NCI-H1417 (cell line): ENCODE measurements around the gene TMEM89.
A peak's percentile ranks its signal among the peaks of the same experiment; 100 is the strongest.

Experiments
- DNase-seq, 3 experiments: peaks; one replicate each; lab custom pipeline; 2025; lab: John Stamatoyannopoulos, UW

Gene TMEM89

DNA sequence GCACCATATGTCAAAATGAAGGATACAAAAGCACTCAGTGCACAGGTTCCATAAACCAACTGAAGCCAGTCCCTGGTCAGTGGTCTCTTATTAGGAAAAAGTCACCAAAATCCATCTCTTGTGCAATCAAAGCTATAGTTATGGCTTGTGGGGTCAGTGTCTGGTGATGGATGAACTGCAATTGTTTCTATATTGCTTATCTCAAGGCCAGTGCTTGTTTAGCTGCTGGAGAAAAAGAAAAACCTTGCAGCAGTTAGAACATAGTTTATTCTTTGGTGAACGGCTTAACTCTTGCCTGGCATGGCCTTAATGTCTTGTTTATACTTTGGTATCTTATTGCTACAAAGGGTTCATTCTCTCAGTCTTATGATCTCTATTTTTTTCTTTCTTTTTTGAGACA is 9.3 kb downstream of the TMEM89 start:
- no peak for DNase-seq

DNA sequence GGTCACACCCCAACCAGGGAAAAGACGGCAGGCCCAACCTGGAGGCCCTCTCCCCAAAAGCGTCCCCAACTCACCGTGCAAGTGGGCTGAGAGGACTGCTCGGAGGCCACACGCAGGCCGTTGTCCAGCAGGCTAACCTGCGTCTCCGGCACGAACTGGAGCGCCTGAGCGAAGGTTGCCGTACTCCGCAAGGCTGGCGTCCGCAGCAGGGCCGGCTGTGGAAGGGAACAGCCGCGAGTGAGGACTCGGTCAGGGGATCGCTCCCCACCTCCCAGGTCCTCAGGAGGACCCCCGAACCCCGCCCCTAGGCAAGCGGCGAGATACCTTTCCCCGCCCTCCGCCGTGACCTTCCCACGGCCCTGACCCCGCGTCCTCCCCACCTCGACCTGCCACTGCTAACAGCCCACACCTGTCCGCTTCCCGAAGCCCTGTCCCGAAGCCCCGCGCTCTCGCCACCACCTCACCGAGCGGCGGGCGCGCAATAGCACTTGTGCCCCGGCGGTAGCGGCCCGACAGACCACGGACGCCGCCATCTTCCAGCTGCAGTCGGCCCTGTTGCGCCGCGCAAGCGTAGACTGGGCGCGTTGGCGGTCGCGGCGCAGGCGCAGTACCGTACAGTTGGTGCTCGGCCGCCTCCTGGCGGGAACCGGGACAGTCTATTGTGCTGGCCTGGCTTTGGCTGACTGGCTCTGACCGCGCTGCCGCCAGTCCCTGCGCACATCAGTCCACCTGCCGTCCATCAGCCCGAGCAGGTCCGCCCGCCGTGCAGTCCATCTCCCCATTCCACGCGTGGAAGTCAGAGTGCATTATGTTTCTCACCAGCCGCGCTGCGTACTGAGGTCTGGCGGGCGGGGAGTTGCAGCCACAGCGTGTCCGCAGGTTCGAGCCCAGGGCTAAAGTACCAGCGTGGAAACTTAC is 12.2 kb downstream of the TMEM89 start, which contains the start of gene UQCRC1:
UQCRC1 (minus strand) TSS at position 559 of the 918 bp plus-strand sequence; CDS start at position 533, 26 bp downstream.
- peak; percentile 83 to 91 (median 84) for DNase-seq

DNA sequence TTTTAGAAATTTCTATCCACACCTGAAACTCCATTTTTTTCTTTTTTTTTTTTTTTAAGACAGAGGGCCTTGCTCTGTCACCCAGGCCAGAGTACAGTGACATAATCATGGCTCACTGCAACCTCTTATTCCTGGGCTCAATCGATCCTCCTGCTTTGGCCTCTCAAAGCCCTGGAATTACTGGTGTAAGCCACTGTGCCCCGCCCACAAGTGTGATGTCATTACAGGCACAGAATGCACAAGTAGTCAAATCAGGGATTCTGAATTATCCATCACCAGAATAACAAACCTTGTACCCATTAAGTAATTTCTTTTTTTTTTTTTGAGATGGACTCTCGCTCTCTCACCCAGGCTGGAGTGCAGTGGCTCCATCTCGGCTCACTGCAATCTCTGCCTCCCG is 14.1 kb downstream of the TMEM89 start:
- DNase-seq = no peak

DNA sequence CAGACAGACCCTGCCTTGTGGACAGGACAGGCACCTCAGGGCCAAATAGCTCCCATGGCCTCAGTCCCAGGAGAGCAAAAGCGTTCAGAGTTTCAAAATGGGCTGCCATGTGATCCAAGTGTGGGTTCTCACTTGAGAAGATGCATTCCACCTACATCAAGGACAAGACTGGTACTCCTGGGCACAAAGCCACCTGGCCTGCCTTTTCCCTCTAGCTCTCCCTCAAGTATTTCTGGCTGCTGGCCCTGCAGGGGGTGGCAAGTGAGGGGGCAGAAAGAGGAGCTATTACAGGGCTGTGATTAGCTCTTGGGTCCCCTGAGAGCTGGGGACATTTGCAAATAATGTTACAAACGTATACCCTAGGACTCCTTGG is 20.0 kb downstream of the TMEM89 start:
- DNase-seq = no peak

DNA sequence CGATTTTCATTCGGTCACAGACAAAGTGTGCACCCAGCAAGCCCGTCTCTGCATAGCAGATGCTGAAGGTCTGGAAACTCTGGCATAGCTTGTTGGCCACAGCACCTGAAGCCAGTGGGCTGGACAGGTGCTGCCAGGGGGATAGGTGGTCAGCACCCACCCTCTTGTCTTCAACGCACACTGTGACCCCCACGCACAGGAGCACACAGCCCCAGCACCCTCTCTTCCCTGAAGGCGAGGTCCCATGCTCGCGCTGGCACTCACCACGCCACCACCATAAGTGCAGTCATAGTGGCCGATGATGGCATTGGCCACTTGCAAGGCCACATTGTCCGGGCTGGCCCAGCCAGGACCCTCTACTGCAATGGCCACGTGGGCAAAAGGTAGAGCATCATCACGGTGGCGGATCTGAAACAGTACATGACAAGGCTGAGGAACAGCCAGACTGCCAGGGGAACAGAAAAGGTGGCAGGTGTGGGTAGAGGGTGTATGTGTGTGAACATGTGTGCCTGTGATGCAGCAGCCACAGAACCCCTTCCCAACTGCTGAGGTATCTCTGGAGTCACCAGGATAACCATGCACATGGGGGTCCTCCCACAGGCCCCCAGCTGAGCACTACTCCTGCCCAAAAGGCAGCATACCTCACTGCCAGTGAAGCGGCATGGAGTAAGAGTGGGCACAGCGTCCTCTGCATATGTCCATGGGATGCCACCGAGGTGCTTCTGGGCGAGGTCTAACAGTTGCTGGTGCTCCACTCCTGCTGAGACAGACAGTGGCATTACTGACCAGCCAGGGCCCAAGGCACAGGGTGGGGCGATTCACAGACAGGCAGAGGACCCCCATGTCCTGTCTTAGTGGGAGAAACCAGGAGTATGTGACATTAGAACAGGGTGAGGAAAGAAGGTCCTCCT is 20.6 kb downstream of the TMEM89 start:
- DNase-seq = no peak

DNA sequence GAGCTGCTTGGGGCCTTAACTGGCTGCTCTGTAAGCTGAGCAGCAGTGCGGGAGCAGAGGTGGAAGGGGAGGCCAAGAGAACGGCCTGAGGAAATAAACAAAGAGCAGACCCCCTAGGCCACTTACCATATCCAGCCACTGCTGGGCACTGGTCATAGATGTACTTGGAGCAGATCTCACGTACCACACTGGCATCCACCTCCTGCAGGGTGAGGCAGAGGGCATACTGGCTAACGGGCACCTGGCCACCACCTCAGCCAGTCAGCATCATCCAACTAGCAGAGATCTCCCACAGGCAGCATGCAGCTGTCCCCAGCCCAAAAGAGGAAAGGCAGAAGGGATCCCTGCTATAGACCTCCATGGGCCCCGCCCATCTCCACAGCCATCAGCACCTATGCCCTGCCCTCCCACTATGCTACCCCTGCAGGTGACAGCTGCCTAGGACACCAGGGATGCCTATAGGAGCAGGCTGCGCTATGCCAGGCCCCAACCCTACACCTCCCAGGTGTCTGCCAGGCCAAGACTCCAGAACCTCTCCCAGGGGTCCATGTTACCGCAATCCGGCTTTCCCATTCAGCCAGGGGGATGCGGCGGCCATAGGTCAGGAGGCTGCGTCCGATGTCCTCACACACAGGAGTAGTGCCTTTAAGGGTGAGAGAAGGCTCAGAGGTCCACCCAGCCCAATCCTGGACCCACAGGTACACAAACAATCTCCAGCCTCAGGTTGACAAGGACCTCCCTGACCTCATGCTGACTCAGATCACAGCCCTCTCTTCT is 21.9 kb downstream of the TMEM89 start:
- no peak for DNase-seq

DNA sequence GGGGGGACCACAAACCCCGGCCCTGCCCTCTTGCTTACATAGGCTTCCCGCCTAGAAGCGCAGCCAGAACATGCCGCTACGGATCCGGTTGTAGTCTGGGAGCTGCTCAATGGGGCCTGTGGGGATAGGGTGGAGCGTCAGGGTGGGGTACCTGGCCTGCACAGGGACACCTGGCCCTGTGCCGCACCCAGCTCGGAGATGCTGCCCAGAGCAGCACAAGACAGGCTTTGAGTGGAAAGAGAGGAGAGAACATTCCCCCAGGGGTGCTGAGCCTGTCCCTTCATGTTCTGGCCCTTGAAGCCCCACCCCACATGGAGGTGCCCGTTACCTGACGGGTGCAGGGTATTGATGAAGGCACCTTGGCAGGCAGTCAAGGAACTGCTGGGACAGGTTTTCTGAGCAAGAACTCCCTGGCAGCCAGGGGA is 22.5 kb downstream of the TMEM89 start:
- DNase-seq = peak in 1 of 3 experiments; percentile 23

DNA sequence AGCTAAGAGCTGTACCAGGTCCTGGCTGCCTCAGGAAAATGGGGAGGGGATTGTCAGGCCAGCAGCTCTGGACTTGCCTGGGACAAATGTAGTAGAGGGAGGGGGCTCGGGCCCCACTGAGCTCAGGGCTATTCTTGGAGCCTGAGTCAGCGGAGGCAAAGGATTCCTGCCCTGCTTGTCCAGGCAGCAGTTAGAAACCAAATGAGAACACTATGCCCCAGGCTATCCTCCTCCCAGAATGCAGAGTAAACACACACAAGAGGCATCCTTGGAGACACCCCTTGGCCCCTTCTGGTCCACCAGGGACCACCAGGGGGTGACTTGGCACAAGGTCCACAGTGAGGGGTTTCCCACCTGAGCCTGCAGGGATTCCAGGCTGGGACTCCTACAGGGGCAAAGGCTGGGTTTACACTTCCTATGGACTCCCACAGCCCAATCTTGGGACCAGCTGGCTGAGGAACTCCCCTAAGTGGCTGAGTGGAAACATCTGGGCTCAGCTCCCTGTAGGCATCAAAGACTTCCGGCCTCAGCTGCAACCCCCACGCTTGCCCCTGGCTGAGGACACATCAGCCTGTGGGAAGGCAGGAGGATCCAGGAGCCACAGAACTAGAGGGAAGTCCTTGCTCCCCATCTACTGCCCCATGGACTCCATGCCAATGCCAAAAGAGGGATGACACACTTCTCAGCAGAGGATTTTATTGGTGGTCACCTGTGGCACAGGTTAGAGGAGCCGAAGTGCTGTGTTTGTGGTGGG is 23.1 kb downstream of the TMEM89 start:
- peak in 2 of 3 experiments; percentile 56 for DNase-seq

DNA sequence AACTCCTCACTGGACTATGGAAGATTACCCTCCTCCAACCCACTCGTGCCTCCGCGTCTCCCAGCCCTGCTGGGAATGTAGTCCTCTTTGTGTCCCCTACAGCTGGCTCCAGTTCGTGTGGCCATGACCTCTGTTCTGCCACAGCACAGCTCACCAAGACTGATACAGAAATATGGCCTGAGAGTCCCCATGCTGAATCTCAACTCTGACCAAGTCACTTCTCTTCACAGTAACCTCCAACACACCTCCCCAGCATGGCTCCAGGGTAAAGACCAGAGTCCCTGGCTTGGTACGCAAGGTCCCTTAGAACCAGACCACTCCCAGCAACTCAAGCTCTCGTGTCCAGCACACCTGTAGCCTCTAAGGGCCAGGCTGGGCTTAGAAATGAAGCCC is 24.2 kb downstream of the TMEM89 start:
- DNase-seq = no peak

DNA sequence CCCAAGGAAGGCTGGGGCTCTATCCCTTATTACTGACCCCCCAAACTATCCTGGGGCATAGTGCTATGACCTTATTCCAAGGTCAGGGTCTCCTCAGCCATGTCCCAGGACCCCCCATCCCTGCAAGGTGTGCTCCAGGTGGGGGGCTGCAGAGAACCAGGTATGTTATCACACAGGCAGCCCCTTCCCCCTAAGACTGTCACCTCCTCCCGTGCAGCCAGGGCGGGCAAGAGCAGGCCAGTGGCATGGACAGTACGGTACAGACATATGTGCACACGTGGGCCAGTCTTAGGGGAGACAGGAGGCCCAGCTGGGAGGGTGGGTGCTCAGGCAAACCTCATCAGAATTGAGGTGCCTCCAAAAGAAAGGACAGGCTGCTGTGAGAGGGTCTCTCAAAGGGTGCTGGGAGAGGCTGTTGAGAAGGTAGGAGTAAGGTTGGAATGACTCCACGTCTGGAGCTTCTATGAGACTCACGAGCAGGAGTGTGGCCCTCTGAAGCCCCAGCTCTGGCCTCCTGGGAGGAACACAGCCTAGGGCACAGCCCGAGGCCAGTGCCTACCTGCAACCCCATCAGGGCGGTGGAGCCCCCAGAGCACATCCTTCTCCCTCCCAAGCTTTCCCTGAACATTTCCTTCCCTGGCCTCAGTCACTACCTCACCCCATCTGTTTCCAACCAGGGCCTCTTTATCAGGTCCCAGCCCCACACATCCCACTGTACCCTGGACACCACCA is 24.7 kb downstream of the TMEM89 start:
- no peak for DNase-seq

DNA sequence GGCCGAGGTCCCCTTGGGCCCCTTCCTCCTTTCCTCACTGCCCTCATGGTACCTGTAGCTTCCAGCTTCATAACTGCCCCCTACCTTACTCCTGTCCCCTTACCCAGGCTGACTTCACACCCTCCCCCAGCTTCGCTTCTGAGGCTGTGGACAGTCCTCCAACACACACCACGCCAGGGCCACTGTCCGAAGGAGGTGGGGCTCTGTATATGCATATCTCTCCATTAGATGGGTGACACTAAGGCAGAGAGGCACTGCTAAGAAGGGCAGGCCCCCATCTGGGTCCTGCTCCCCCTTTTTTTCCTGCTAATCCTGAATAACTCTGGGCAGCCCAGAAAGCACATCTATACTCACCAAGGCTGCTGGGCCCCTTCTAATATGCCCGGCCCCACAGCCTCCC is 25.4 kb downstream of the TMEM89 start:
- DNase-seq = no peak

DNA sequence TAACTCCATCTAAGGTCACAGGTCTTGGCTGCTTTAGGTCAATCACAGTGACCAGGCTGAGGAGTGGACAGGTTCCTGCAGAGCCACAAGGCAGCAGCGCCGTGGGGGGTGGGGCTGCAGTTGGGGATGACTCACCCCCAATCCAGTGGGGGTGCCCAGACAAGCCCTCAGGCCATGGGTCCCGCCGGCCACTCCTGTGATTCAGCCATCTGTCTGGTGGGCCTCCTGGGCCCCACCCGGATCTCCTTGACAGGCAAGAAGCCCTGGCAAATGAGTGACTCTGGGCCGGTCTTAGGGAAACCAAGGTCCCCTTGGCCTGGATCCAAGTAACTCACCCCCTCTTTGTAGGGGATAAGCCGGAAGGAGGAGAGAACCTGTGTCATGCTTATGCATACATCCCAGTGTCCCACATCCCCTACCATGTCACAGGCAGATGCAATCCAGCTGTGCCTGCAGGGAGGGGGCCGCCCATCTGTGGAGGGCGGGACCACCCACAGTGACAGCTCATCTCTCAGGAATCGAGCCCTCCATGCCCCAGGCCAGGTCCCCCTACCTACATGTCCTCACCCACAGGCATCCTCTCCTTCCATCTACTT is 25.9 kb downstream of the TMEM89 start:
- DNase-seq = no peak

DNA sequence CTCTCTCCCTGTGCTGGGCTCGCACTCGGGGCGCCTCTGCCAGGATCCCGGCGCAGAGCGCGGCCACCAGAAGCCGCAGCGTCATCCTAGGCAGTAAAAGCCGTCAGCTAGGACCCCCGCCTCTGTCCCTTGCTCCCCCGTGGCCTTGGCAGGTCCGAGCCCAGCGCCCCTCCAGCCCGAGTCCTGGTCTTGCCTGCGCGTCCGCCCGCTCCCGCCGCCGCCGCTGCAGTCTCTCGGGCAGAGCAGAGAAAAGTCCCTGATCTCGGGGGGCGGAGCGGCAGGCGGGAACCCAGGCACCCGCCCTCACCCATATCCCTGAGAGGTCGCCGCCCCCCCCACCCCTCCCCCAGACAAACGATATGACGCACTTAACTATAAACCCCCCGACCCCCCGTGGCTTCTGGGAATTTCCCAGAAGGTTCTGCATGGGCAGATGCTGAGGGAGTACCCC is 26.5 kb downstream of the TMEM89 start, which contains the start of gene COL7A1:
COL7A1 (minus strand) TSS at position 255 of the 451 bp plus-strand sequence; CDS start at position 85, 170 bp downstream.
- DNase-seq = no peak

DNA sequence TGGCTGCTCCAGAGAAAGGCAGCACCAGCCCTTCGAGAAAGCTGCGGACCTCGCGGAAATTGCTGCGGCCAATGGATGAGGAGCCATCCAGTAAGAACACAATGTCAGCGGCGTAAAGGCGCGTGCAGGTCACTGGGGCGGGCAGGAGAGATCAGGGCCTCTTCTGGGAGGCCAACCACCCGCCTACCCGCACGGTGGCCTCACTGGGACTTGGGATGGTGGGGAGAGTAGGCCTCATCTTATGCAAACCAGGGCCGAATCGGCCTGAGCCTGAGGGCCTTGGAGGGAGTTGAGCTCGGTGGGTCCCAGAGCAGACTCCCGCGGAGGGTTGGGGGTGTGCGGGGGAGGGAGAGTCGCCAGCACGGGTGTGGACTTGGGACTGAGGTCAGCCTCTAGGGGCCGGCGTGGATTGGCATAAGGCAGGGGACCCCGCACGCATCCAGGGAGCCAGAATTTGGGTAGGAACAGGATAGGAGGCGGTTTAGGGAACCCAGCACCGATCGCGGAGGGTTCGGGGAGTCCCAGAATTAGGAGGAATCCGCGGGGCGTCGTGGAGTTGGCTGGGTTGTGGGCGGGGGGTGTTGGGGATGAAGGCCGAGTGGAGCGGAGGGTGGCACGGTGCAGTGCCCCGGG is 27.0 kb downstream of the TMEM89 start:
- DNase-seq = no peak

DNA sequence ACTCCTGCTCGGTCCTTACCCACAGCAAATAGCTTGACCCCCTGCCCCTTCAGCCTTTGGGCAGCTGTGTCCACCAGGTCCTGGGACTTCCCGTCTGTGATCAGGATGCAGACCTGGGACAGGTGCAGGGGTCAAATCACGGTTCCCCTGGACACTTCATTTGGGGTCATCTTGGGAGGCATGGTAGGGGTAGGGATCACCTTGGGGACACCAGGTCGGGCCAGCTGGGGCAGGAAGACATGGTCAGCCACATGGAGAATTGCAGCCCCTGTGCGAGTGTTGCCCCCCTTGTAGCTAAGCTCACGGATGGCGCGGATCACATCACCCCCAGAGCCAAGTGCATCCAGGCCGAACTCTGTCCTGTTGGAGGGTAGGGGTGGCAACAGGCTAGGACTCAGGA is 28.2 kb downstream of the TMEM89 start:
- DNase-seq = no peak

DNA sequence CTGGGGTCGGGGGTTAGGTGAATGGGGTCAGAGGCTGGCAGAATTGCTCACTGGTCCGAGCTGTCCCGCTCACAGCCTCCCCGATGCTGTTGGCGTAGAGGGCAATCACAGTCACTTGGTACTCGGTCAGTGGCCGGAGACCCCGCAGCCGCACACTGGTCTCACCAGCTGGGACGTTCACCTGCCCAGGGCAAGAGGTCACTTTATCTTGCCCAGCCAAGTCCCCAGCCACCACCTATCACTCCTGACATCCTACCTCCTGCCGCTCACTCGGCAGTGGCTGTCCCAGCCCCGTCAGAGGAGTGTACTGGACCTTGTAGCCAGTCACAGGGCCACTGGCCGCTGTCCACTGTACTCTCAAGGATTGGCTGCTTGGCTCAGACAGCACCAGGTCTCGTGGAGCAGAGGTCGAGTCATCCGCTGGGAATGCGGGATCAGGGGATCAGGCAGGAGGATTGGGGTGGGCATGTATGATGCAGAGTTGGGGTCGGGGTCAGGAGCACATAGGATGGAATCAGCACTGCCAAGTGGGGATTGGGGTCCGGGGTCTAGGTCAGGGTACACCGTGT is 29.0 kb downstream of the TMEM89 start:
- DNase-seq = no peak

DNA sequence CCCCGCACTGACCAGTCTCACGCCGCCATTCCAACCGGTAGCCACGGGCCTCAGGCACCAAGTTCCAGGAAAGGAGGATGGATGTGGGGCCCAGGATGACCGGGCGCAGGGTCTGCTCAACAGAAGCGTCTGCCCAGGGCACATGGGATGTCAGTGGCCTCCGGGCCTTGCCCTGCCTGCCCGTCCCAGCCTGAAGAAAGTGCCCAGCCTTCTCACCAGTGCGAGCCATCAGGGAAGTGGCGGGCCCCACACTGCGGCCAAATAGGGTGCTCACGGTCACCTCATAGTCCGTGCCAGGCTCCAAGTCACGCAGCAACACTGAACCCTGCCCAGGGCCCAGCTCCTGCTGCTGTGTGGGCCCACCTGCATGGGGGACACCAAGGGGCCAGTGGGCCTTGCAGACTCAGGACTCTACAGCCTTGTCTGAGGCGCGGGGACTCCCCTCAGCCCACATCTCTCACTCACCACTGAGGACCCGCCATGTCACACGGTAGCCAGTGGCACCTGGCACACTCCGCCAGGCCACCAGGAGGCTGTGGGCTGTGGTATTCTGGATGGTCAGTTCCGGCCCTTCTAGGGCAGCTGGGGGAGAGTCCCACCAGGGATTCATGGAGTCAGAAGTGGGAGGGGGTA is 29.6 kb downstream of the TMEM89 start:
- no peak for DNase-seq

DNA sequence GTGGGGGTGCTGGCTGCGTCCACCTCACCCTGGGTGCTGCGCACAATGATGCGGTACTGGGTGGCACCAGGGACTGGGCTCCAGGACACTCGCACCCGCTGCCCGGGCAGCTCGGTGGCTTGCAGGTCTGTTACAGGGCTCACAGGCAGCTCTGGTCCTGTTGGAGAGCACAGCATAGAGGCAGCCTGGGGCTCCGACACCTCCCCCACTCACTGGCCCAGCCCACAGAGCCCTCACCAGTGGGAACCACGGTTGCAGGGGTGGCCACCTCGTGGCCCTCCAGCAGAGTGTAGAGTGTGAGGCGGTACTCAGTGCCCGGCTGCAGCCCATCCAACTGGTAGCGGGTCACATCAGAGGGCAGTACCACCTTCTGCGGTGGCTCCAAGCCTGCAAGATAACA is 30.1 kb downstream of the TMEM89 start:
- DNase-seq = no peak

DNA sequence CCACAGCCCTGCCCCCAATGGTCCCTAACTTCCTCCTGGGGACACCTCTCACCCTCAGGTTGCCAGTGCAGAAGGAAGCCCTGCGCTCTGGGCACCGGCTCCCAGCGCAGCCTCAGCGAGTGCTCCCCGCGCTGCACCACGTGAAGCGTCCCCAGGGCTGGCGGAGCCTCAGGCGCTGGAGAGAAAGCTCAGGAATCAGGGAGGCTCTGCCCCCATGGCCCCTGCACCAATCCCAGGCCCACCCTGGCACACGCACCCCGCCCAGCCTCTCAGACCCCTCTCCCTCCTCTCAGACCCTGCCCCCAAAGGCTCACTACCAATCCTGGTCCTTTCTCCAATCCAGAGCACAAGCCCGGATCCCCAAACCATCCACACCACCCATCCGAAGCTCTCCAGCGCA is 33.3 kb downstream of the TMEM89 start:
- DNase-seq = no peak
